ENCODE results near the gene RNF11.
A peak's percentile ranks its signal among the peaks of the same experiment; 100 is the strongest.
"Not testable (repeated sequence)": the region's sequence is repeated elsewhere in the genome, so short reads cannot be mapped to it uniquely, and the experiment has no call there.

RNF11 gene

GRCh38 chr1:51235673-51236530 is at the start of gene RNF11:
Gene RNF11, plus strand, starts transcription at chr1:51236273. Its CDS starts 484 bp downstream, at chr1:51236757.
- DNase-seq: peak; percentile 94

GRCh38 chr1:51188230-51188629 is 47.8 kb upstream of the RNF11 start:
- DNase-seq: no peak

GRCh38 chr1:51189421-51190073 is 46.5 kb upstream of the RNF11 start:
- peak; percentile 48 for DNase-seq

- DNase-seq: no peak
Measured at GRCh38 chr1:51190961-51191360, 45.1 kb upstream of the RNF11 start.

- DNase-seq: peak; percentile 73
Measured at GRCh38 chr1:51192213-51192843, 43.7 kb upstream of the RNF11 start.

GRCh38 chr1:51193564-51193963 is 42.5 kb upstream of the RNF11 start:
- no peak for DNase-seq

- DNase-seq: no peak
Measured at GRCh38 chr1:51203121-51203873, 32.8 kb upstream of the RNF11 start.

GRCh38 chr1:51203874-51204245 is 32.2 kb upstream of the RNF11 start:
- no peak for DNase-seq

- no peak for DNase-seq
Measured at GRCh38 chr1:51210055-51210454, 26.0 kb upstream of the RNF11 start.

GRCh38 chr1:51210676-51211075 is 25.4 kb upstream of the RNF11 start:
- DNase-seq: no peak

GRCh38 chr1:51214615-51215131 is 21.4 kb upstream of the RNF11 start:
- peak; percentile 5 for DNase-seq

- no peak for DNase-seq
Measured at GRCh38 chr1:51215169-51215568, 20.9 kb upstream of the RNF11 start.

- DNase-seq: no peak
Measured at GRCh38 chr1:51216631-51217030, 19.4 kb upstream of the RNF11 start.

- no peak for DNase-seq
Measured at GRCh38 chr1:51217101-51217500, 19.0 kb upstream of the RNF11 start.

GRCh38 chr1:51218570-51218969 is 17.5 kb upstream of the RNF11 start:
- no peak for DNase-seq

- DNase-seq: no peak
Measured at GRCh38 chr1:51219022-51219421, 17.1 kb upstream of the RNF11 start.

GRCh38 chr1:51221529-51221928 is 14.5 kb upstream of the RNF11 start:
- not testable (repeated sequence) for DNase-seq

- no peak for DNase-seq
Measured at GRCh38 chr1:51222136-51222787, 13.8 kb upstream of the RNF11 start.

- no peak for DNase-seq
Measured at GRCh38 chr1:51222809-51223208, 13.3 kb upstream of the RNF11 start.

- no peak for DNase-seq
Measured at GRCh38 chr1:51224255-51224654, 11.8 kb upstream of the RNF11 start.

GRCh38 chr1:51227231-51227960 is 8.7 kb upstream of the RNF11 start:
- not testable (repeated sequence) for DNase-seq

GRCh38 chr1:51228471-51228870 is 7.6 kb upstream of the RNF11 start:
- not testable (repeated sequence) for DNase-seq
